ENCODE data around the gene GAB2. TPM values are rescaled to one million over a fixed set of nuclear protein-coding genes. Genes with fewer than 3 reads are reported as not detected.

The GAB2 gene
- total RNA-seq, 1 experiment from 2014 or later = 3.3 TPM

GRCh38 chr11:78216021-78216420 is 201.6 kb downstream of the GAB2 start:
- no CpG with 5 or more reads among the region's 3 CpGs for WGBS (ENCODE audit: extremely low coverage, insufficient read length, low lambda C conversion rate)
- Histone ChIP-seq H3K23me2 (ENCODE audit: insufficient read length, low read depth, low read length, poor library complexity, severe bottlenecking) (no peaks in the 10 kb centered on the region), H3K27ac (ENCODE audit: insufficient read length, low read depth, low read length) (no peak overlapping the region), H3K4ac (ENCODE audit: low read depth, low read length) (no peak overlapping the region), H3K18ac (ENCODE audit: insufficient read length, low read depth, low read length) (no peak overlapping the region), H4K5ac (ENCODE audit: insufficient read length, low read depth, low read length) (no peak overlapping the region), H3K9me3 (ENCODE audit: control insufficient read depth, low read depth, low read length) (no peaks in the 10 kb centered on the region), H2BK120ac (ENCODE audit: low read depth, low read length, poor library complexity, severe bottlenecking) (no peak overlapping the region), H3K4me1 (ENCODE audit: insufficient read depth, low read length) (no peaks in the 10 kb centered on the region), H3K14ac (ENCODE audit: insufficient read depth, low read length) (no peak overlapping the region), H2AFZ (ENCODE audit: low read length) (no peak overlapping the region), H2BK5ac (ENCODE audit: insufficient read length, low read length) (no peak overlapping the region), H2BK12ac (ENCODE audit: insufficient read length, low read depth, low read length) (no peak overlapping the region), H2BK15ac (ENCODE audit: low read depth, low read length) (no peak overlapping the region), H3K23ac (ENCODE audit: insufficient read length, low read depth, low read length) (no peak overlapping the region), H2BK20ac (ENCODE audit: low read depth, low read length, poor library complexity, severe bottlenecking) (no peak overlapping the region), H3K79me1 (ENCODE audit: insufficient read depth, low read depth, low read length, poor library complexity, severe bottlenecking) (no peaks in the 10 kb centered on the region), H2AK5ac (ENCODE audit: insufficient read length, low read length) (no peak overlapping the region), H3T11ph (ENCODE audit: low read length) (no peak overlapping the region), H3K27me3 (ENCODE audit: insufficient read depth, low read length) (no peaks in the 10 kb centered on the region), H3K79me2 (ENCODE audit: insufficient read depth, low read length) (no peaks in the 10 kb centered on the region), H4K8ac (replicated peaks; ENCODE audit: insufficient read length, low read depth, low read length) (no peak overlapping the region), H3K4me2 (ENCODE audit: insufficient read depth, insufficient read length, low read length) (no peak overlapping the region), H4K20me1 (ENCODE audit: control insufficient read depth, insufficient read depth, insufficient read length) (no peaks in the 10 kb centered on the region), H3K9ac (ENCODE audit: extremely low read depth, insufficient read length, low read length) (no peak overlapping the region), H3K56ac (ENCODE audit: insufficient read length, low read depth, low read length) (no peak overlapping the region), H4K91ac (ENCODE audit: insufficient read length, low read depth, low read length) (no peak overlapping the region)
- Mint-ChIP-seq H3K27ac (no peak overlapping the region; a peak in 1 of 7 replicates), H3K4me3 (no peak overlapping the region), H3K36me3 (ENCODE audit: insufficient read depth in 1 of 3, low read depth in 3 of 3) (peaks cover 1 to 13% (median 10%) of the 10 kb centered on the region in 3 experiments), H3K4me1 (no peaks in the 10 kb centered on the region), H3K27me3 (ENCODE audit: low read depth) (no peaks in the 10 kb centered on the region), H3K9me3 (no peaks in the 10 kb centered on the region)
- no peak for TF ChIP-seq CTCF (conservative IDR thresholded peaks at IDR 0.05)
- no peak for DNase-seq

Measured in H9 (cell line).